ENCODE data around the gene ZNF547. TPM values are rescaled to one million over a fixed set of nuclear protein-coding genes. Genes with fewer than 3 reads are reported as not detected.

The ZNF547 gene
- total RNA-seq, 1 experiment from 2014 or later: 6.0 TPM

DNA sequence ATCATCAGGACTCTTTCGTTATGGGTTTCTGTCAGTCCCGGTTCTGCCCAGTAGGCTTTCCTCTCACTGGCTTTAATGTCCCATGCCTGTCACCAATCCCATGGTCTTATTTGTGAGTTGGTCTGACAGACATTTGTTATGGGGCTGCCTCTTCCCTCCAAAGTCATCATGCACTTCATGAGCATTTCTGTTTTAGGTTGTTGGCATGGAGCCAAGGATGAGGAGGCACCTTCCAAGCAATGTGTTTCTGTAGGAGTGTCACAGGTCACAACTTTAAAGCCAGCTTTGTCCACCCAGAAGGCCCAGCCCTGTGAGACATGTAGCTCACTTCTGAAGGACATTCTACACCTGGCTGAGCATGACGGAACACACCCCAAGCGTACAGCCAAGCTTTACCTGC, 56.1 kb downstream of the ZNF547 start:
- H4K20me1 ChIP-seq (ENCODE audit: insufficient read depth): no peaks in the 10 kb centered on the region
- no peak for DNase-seq
- H3F3A ChIP-seq (ENCODE audit: insufficient read depth, low read depth): no peaks in the 10 kb centered on the region
- no TSS peak for BruUV-seq (replicated peaks)
- H3K27me3 ChIP-seq (ENCODE audit: insufficient read depth, low read depth): no peaks in the 10 kb centered on the region
- no peak for TF ChIP-seq EZH2 (IDR thresholded peaks at IDR 0.05; ENCODE audit: low read depth)
- TF ChIP-seq, protein P1, sequence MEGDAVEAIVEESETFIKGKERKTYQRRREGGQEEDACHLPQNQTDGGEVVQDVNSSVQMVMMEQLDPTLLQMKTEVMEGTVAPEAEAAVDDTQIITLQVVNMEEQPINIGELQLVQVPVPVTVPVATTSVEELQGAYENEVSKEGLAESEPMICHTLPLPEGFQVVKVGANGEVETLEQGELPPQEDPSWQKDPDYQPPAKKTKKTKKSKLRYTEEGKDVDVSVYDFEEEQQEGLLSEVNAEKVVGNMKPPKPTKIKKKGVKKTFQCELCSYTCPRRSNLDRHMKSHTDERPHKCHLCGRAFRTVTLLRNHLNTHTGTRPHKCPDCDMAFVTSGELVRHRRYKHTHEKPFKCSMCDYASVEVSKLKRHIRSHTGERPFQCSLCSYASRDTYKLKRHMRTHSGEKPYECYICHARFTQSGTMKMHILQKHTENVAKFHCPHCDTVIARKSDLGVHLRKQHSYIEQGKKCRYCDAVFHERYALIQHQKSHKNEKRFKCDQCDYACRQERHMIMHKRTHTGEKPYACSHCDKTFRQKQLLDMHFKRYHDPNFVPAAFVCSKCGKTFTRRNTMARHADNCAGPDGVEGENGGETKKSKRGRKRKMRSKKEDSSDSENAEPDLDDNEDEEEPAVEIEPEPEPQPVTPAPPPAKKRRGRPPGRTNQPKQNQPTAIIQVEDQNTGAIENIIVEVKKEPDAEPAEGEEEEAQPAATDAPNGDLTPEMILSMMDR (conservative IDR thresholded peaks at IDR 0.05): no peak
- H2AFZ ChIP-seq: no peak overlapping the region
- no peaks in the 10 kb centered on the region for H3K4me1 ChIP-seq (replicated peaks; ENCODE audit: insufficient read depth)
- no peaks in the 10 kb centered on the region for H3K9me2 ChIP-seq (ENCODE audit: insufficient read depth)
- ChIA-PET CTCF (no interaction called here), POLR2A (ENCODE audit: unreplicated experiment) (no interaction called here)
- peaks cover 48% of the 10 kb centered on the region for H3K9me3 ChIP-seq (ENCODE audit: insufficient read depth, low read depth)
- no peaks in the 10 kb centered on the region for H3K79me2 ChIP-seq (ENCODE audit: low read depth)
- intact Hi-C loops (cut with micrococcal nuclease; ENCODE audit: unreplicated experiment): no loop called here
- no peak overlapping the region for H3K27ac ChIP-seq
- H3K4me2 ChIP-seq: no peak overlapping the region
- no peak overlapping the region for H3K4me3 ChIP-seq
- peaks cover 47% of the 10 kb centered on the region for H3K36me3 ChIP-seq (ENCODE audit: low read depth)

DNA sequence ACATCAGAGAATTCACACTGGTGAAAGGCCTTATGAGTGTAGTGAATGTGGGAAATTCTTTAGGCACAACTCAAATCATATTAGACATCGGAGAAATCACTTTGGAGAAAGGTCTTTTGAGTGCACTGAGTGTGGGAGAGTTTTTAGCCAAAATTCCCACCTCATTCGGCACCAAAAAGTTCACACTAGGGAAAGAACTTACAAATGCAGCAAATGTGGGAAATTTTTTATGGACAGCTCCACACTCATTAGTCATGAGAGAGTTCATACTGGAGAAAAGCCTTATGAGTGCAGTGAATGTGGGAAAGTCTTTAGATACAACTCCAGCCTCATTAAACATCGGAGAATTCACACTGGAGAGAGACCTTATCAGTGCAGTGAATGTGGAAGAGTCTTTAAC, 57.7 kb downstream of the ZNF547 start:
- no peak overlapping the region for H2AFZ ChIP-seq
- no peaks in the 10 kb centered on the region for H4K20me1 ChIP-seq (ENCODE audit: insufficient read depth)
- no peaks in the 10 kb centered on the region for H3K9me2 ChIP-seq (ENCODE audit: insufficient read depth)
- H3K36me3 ChIP-seq (ENCODE audit: low read depth): peaks cover 45% of the 10 kb centered on the region
- ChIA-PET POLR2A (ENCODE audit: unreplicated experiment) (no interaction called here), CTCF (no interaction called here)
- H3K27me3 ChIP-seq (ENCODE audit: insufficient read depth, low read depth): no peaks in the 10 kb centered on the region
- BruUV-seq (replicated peaks): no TSS peak
- DNase-seq: no peak
- no peaks in the 10 kb centered on the region for H3K4me1 ChIP-seq (replicated peaks; ENCODE audit: insufficient read depth)
- H3K4me2 ChIP-seq: no peak overlapping the region
- no peaks in the 10 kb centered on the region for H3F3A ChIP-seq (ENCODE audit: insufficient read depth, low read depth)
- TF ChIP-seq EZH2 (IDR thresholded peaks at IDR 0.05; ENCODE audit: low read depth): no peak
- TF ChIP-seq, protein P1 (conservative IDR thresholded peaks at IDR 0.05): no peak
- no peaks in the 10 kb centered on the region for H3K79me2 ChIP-seq (ENCODE audit: low read depth)
- intact Hi-C loops (cut with micrococcal nuclease; ENCODE audit: unreplicated experiment): no loop called here
- H3K4me3 ChIP-seq: no peak overlapping the region
- peaks cover 48% of the 10 kb centered on the region for H3K9me3 ChIP-seq (ENCODE audit: insufficient read depth, low read depth)
- no peak overlapping the region for H3K27ac ChIP-seq

Other genes starting within 250 kb of the ZNF547 start
- not detected in 2 replicates for gene USP29, start 243.6 kb upstream of the ZNF547 start, total RNA-seq (2021)
- not detected in 2 replicates for gene ZIM3, start 218.3 kb upstream of the ZNF547 start, total RNA-seq (2021)
- gene DUXA, start 196.1 kb upstream of the ZNF547 start, total RNA-seq (2021): not detected in 2 replicates
- 30.6 and 51.6 TPM in 2 replicates for gene ZNF264, start 172.1 kb upstream of the ZNF547 start, total RNA-seq (2021)
- 0.55 and 3.9 TPM in 2 replicates for gene AURKC, start 132.5 kb upstream of the ZNF547 start, total RNA-seq (2021)
- gene ZNF805, start 122.9 kb upstream of the ZNF547 start, total RNA-seq (2021): 13.5 and 19.8 TPM in 2 replicates
- 84.0 and 94.2 TPM in 2 replicates for gene ZNF460, start 83.1 kb upstream of the ZNF547 start, total RNA-seq (2021)
- 8.9 and 9.5 TPM in 2 replicates for gene ZNF543, start 43.1 kb upstream of the ZNF547 start, total RNA-seq (2021)
- gene ZNF304, start 12.3 kb upstream of the ZNF547 start, total RNA-seq (2021): 10.9 and 11.4 TPM in 2 replicates
- 14.1 and 15.3 TPM in 2 replicates for gene TRAPPC2B, start within 50 bp of the ZNF547 start, total RNA-seq (2021)
- 18.0 and 18.2 TPM in 2 replicates for gene ZNF548, start 26.3 kb downstream of the ZNF547 start, total RNA-seq (2021)
- gene ZNF17, start 47.6 kb downstream of the ZNF547 start, total RNA-seq (2021): 10.5 TPM in 2 replicates
- 17.9 and 19.4 TPM in 2 replicates for gene ZNF749, start 71.8 kb downstream of the ZNF547 start, total RNA-seq (2021)
- gene VN1R1, start 93.6 kb downstream of the ZNF547 start, total RNA-seq (2021): 0.70 and 0.98 TPM in 2 replicates
- 8.3 and 9.1 TPM in 2 replicates for gene ZNF772, start 114.0 kb downstream of the ZNF547 start, total RNA-seq (2021)
- 12.9 and 15.2 TPM in 2 replicates for gene ZNF419, start 124.2 kb downstream of the ZNF547 start, total RNA-seq (2021)
- gene ZNF773, start 136.4 kb downstream of the ZNF547 start, total RNA-seq (2021): 12.1 and 14.0 TPM in 2 replicates
- gene ZNF549, start 163.8 kb downstream of the ZNF547 start, total RNA-seq (2021): 5.2 and 6.5 TPM in 2 replicates
- gene ZNF550, start 196.3 kb downstream of the ZNF547 start, total RNA-seq (2021): 18.2 and 19.8 TPM in 2 replicates
- gene ZNF416, start 215.4 kb downstream of the ZNF547 start, total RNA-seq (2021): 4.8 and 5.6 TPM in 2 replicates
- gene ZIK1, start 220.6 kb downstream of the ZNF547 start, total RNA-seq (2021): 2.2 TPM in 2 replicates
- 9.5 and 10.5 TPM in 2 replicates for gene ZNF530, start 236.3 kb downstream of the ZNF547 start, total RNA-seq (2021)